ENCODE data around the gene FBXW5.

The FBXW5 gene

DNA sequence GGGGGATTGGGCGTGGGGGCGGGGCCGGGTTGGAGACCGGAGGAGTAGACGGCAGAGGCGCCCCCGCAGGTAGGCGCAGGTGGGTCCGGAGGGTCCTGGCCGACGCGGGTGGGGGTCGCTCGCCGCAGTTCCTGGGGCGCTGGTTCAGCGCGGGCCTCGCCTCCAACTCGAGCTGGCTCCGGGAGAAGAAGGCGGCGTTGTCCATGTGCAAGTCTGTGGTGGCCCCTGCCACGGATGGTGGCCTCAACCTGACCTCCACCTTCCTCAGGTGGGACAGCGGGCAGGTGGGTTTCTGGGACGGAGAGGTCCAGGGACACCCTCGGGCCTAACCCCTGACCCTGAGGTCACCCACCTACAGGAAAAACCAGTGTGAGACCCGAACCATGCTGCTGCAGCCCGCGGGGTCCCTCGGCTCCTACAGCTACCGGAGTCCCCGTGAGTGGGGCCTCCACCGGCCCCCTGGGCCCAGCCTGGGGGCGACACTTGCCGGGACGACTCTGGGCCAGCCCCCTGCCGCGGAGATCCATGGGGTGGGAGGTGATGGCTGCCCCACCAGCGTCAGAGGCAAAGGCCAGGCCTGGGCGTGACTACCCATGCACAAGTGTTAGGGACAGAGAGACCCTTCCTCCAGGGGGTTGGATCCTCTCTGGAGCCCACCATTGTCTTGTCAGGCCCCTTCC lies 34.5 kb upstream of the FBXW5 start:
- Histone ChIP-seq H3K4me2 (ENCODE audit: low read length) (no peak overlapping the region), H3K9ac (ENCODE audit: low read length) (no peak overlapping the region), H4K20me1 (ENCODE audit: insufficient read depth, low read length) (no peaks in the 10 kb centered on the region), H2AFZ (ENCODE audit: low read depth, low read length) (no peak overlapping the region), H3K27me3 (ENCODE audit: low read depth, low read length) (peaks cover 8% of the 10 kb centered on the region; the same call in 1 of the 2 replicates), H3K4me1 (ENCODE audit: low read length) (no peaks in the 10 kb centered on the region), H3K4me3 (ENCODE audit: low read length) (no peak overlapping the region), H3K27ac (ENCODE audit: low read length) (no peak overlapping the region), H3K9me3 (ENCODE audit: insufficient read depth, low read length) (no peaks in the 10 kb centered on the region), H3K36me3 (replicated peaks; ENCODE audit: low read depth, low read length) (no peaks in the 10 kb centered on the region), H3K79me2 (ENCODE audit: low read length) (no peaks in the 10 kb centered on the region)
- TF ChIP-seq, protein P1, sequence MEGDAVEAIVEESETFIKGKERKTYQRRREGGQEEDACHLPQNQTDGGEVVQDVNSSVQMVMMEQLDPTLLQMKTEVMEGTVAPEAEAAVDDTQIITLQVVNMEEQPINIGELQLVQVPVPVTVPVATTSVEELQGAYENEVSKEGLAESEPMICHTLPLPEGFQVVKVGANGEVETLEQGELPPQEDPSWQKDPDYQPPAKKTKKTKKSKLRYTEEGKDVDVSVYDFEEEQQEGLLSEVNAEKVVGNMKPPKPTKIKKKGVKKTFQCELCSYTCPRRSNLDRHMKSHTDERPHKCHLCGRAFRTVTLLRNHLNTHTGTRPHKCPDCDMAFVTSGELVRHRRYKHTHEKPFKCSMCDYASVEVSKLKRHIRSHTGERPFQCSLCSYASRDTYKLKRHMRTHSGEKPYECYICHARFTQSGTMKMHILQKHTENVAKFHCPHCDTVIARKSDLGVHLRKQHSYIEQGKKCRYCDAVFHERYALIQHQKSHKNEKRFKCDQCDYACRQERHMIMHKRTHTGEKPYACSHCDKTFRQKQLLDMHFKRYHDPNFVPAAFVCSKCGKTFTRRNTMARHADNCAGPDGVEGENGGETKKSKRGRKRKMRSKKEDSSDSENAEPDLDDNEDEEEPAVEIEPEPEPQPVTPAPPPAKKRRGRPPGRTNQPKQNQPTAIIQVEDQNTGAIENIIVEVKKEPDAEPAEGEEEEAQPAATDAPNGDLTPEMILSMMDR (IDR thresholded peaks at IDR 0.05; ENCODE audit: low read depth, low read length): no peak
- no peak for TF ChIP-seq EZH2phosphoT487 (IDR thresholded peaks at IDR 0.05; ENCODE audit: low read depth)

DNA sequence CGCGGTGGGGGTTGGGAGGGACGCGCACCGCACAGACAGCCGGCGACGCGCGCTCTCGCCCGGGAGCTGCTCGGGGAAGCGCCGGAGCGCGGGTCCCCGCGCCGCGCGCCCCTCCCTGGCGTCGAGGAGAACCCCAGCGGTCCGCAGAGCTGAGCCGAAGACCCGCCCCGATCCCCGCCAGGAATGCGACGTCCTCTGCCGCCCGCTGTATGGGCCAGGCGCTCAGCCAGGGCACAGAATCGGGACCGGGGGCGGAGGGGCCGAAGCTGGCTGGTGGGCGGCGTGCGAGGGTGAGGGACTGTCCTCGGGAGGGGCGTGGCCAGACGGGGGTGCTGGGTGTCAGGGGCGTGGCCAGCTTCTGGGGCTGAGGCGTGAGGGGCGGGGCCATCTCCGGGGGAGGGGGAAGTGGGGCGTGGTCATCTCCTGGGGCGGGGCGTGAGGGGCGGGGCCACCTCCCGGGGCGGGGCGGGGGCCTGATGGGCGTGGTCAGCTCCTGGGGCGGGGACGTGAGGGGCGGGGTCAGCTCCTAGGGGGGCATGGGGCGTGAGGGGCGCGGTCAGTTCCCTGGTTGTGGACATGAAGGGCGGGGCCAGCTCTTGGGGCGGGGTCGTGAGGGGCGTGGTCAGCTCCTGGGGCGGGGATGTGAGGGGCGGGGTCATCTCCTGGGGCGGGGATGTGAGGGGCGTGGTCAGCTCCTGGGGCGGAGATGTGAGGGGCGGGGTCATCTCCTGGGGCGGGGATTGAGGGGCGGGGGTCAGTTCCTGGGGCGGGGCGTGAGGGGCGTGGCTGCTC lies 33.7 kb upstream of the FBXW5 start:
- H3K4me2 ChIP-seq (ENCODE audit: low read length): no peak overlapping the region
- H4K20me1 ChIP-seq (ENCODE audit: insufficient read depth, low read length): no peaks in the 10 kb centered on the region
- H3K9ac ChIP-seq (ENCODE audit: low read length): no peak overlapping the region
- no peaks in the 10 kb centered on the region for H3K9me3 ChIP-seq (ENCODE audit: insufficient read depth, low read length)
- H3K79me2 ChIP-seq (ENCODE audit: low read length): no peaks in the 10 kb centered on the region
- H3K36me3 ChIP-seq (replicated peaks; ENCODE audit: low read depth, low read length): no peaks in the 10 kb centered on the region
- no peak overlapping the region for H3K27ac ChIP-seq (ENCODE audit: low read length)
- TF ChIP-seq EZH2phosphoT487 (IDR thresholded peaks at IDR 0.05; ENCODE audit: low read depth): no peak
- TF ChIP-seq, protein P1 (IDR thresholded peaks at IDR 0.05; ENCODE audit: low read depth, low read length): no peak
- H2AFZ ChIP-seq (ENCODE audit: low read depth, low read length): no peak overlapping the region
- no peak overlapping the region for H3K4me3 ChIP-seq (ENCODE audit: low read length)
- no peaks in the 10 kb centered on the region for H3K4me1 ChIP-seq (ENCODE audit: low read length)
- peaks cover 8% of the 10 kb centered on the region; the same call in 1 of the 2 replicates for H3K27me3 ChIP-seq (ENCODE audit: low read depth, low read length)

- Histone ChIP-seq H2AFZ (ENCODE audit: low read depth, low read length) (no peak overlapping the region), H3K79me2 (ENCODE audit: low read length) (no peaks in the 10 kb centered on the region), H3K4me3 (ENCODE audit: low read length) (no peak overlapping the region), H3K4me1 (ENCODE audit: low read length) (no peaks in the 10 kb centered on the region), H3K9me3 (ENCODE audit: insufficient read depth, low read length) (no peaks in the 10 kb centered on the region), H4K20me1 (ENCODE audit: insufficient read depth, low read length) (no peaks in the 10 kb centered on the region), H3K4me2 (ENCODE audit: low read length) (no peak overlapping the region), H3K9ac (ENCODE audit: low read length) (no peak overlapping the region), H3K36me3 (replicated peaks; ENCODE audit: low read depth, low read length) (no peaks in the 10 kb centered on the region), H3K27ac (ENCODE audit: low read length) (no peak overlapping the region), H3K27me3 (ENCODE audit: low read depth, low read length) (peaks cover 8% of the 10 kb centered on the region; the same call in 1 of the 2 replicates)
- TF ChIP-seq EZH2phosphoT487 (IDR thresholded peaks at IDR 0.05; ENCODE audit: low read depth): no peak
- TF ChIP-seq, protein P1 (IDR thresholded peaks at IDR 0.05; ENCODE audit: low read depth, low read length): no peak
Observed at GRCh38 chr9:136977649-136978072, 33.1 kb upstream of the FBXW5 start.

- H3K4me3 ChIP-seq (ENCODE audit: low read length): no peak within 1 kb of the TSS
- peaks cover 8% of the 10 kb centered on the region; the same call in 1 of the 2 replicates for H3K27me3 ChIP-seq (ENCODE audit: low read depth, low read length)
- no peak within 1 kb of the TSS for H3K4me2 ChIP-seq (ENCODE audit: low read length)
Observed at GRCh38 chr9:136977223-136977622, 32.7 kb upstream of the FBXW5 start, which contains the start of gene PTGDS. PTGDS (plus strand) TSS chr9:136977504; CDS start chr9:136977579, 75 bp downstream.

More at GRCh38 chr9:136977223-136977622, 32.7 kb upstream of the FBXW5 start, which contains the start of gene PTGDS:
- Histone ChIP-seq H3K36me3 (replicated peaks; ENCODE audit: low read depth, low read length) (no peaks in the 10 kb centered on the region), H3K27ac (ENCODE audit: low read length) (no peak within 1 kb of the TSS), H2AFZ (ENCODE audit: low read depth, low read length) (no peak within 1 kb of the TSS), H3K9ac (ENCODE audit: low read length) (no peak within 1 kb of the TSS), H3K79me2 (ENCODE audit: low read length) (no peaks in the 10 kb centered on the region), H3K9me3 (ENCODE audit: insufficient read depth, low read length) (no peaks in the 10 kb centered on the region), H3K4me1 (ENCODE audit: low read length) (no peaks in the 10 kb centered on the region), H4K20me1 (ENCODE audit: insufficient read depth, low read length) (no peaks in the 10 kb centered on the region)
- TF ChIP-seq, protein P1 (IDR thresholded peaks at IDR 0.05; ENCODE audit: low read depth, low read length): no peak
- no peak for TF ChIP-seq EZH2phosphoT487 (IDR thresholded peaks at IDR 0.05; ENCODE audit: low read depth)
